HEK293 (cell line): ENCODE data around the gene SREBF2.
A peak's percentile ranks its signal among the peaks of the same experiment; 100 is the strongest.

Experiments
- CTCF ChIA-PET: fragments of 350-600 bp; formaldehyde crosslinking; extraction: SDS; loops from one replicate; lab custom pipeline; 2021; ENCODE audit warnings: antibody characterized with exemption; lab: Yijun Ruan, JAX
- POLR2A ChIA-PET: fragments of 300-600 bp; formaldehyde crosslinking; extraction: SDS; loops from one replicate; lab custom pipeline; 2020; ENCODE audit warnings: antibody characterized with exemption, inconsistent platforms; lab: Yijun Ruan, JAX
- H3K27ac ChIP-seq: fragments of 200-500 bp; sonication (Bioruptor generic); 2 replicates; pipeline ENCODE4 v1.5.1; 2014; ENCODE audit warnings: low read depth, low read length, control low read depth, inconsistent platforms; ENCODE audit errors: extremely low read depth
- H3K36me3 ChIP-seq, 2 experiments: fragments of 200-500 bp in 1 of 2; sonication (Bioruptor generic) in 1 of 2; 1 replicate in 1 of 2; 2 replicates in 1 of 2; pipeline ENCODE4 v1.5.1; 2014 to 2017; ENCODE audit warnings: inconsistent platforms in 2 of 2, low read length in 2 of 2; ENCODE audit not compliant: control insufficient read depth in 2 of 2, insufficient read depth in 1 of 2
- H3K4me1 ChIP-seq: fragments of 200-500 bp; sonication (Bioruptor generic); 2 replicates; pipeline ENCODE4 v1.5.1; 2014; ENCODE audit warnings: mild to moderate bottlenecking, low read length, inconsistent platforms; ENCODE audit not compliant: control insufficient read depth, insufficient read depth
- H3K4me3 ChIP-seq: 2 replicates; pipeline ENCODE4 v1.5.1; 2011; ENCODE audit warnings: low read depth, mild to moderate bottlenecking, control low read depth, low read length, moderate library complexity
- H3K9me3 ChIP-seq: fragments of 200-500 bp; sonication (Bioruptor generic); 2 replicates; pipeline ENCODE4 v1.5.1; 2014; ENCODE audit warnings: low read depth, low read length, inconsistent platforms; ENCODE audit not compliant: control insufficient read depth, insufficient read depth
- BCL11A ChIP-seq: fragments of 450-650 bp; formaldehyde crosslinking; IDR thresholded peaks from 2 replicates; pipeline ENCODE4 v1.5.1; 2016; ENCODE audit warnings: low read depth, missing biosample characterization, missing genetic modification characterization
- BCL11B ChIP-seq: fragments of 450-650 bp; formaldehyde crosslinking; IDR thresholded peaks from 2 replicates; pipeline ENCODE4 v1.5.1; 2016; ENCODE audit warnings: low read depth, missing biosample characterization, missing genetic modification characterization
- GLIS1 ChIP-seq: fragments of 450-650 bp; formaldehyde crosslinking; IDR thresholded peaks from 2 replicates; pipeline ENCODE4 v1.5.1; 2016; ENCODE audit warnings: missing biosample characterization, missing genetic modification characterization
- RBAK ChIP-seq: fragments of 450-650 bp; formaldehyde crosslinking; IDR thresholded peaks from 2 replicates; pipeline ENCODE4 v1.5.1; 2016; ENCODE audit warnings: missing biosample characterization, missing genetic modification characterization
- SALL2 ChIP-seq: fragments of 450-650 bp; formaldehyde crosslinking; IDR thresholded peaks from 2 replicates; pipeline ENCODE4 v1.5.0; 2017; ENCODE audit warnings: missing biosample characterization, mild to moderate bottlenecking, missing genetic modification characterization, borderline replicate concordance
- SCRT1 ChIP-seq: fragments of 450-650 bp; formaldehyde crosslinking; IDR thresholded peaks from 2 replicates; pipeline ENCODE4 v1.5.1; 2016; ENCODE audit warnings: missing biosample characterization, missing genetic modification characterization, borderline replicate concordance
- SCRT2 ChIP-seq: fragments of 450-650 bp; formaldehyde crosslinking; IDR thresholded peaks from 2 replicates; pipeline ENCODE4 v1.5.1; 2016; ENCODE audit warnings: missing biosample characterization, missing genetic modification characterization
- SP2 ChIP-seq: fragments of 450-650 bp; formaldehyde crosslinking; IDR thresholded peaks from 2 replicates; pipeline ENCODE4 v1.5.1; 2016; ENCODE audit warnings: missing biosample characterization, missing genetic modification characterization
- TCF7L2 ChIP-seq: IDR thresholded peaks from 2 replicates; pipeline ENCODE4 v1.6.1; 2011; ENCODE audit warnings: low read depth, mild to moderate bottlenecking, inconsistent platforms, low read length, moderate library complexity, borderline replicate concordance
- WT1 ChIP-seq: fragments of 450-650 bp; formaldehyde crosslinking; IDR thresholded peaks from 2 replicates; pipeline ENCODE4 v1.5.1; 2016; ENCODE audit warnings: missing biosample characterization, missing genetic modification characterization
- ZIC2 ChIP-seq: fragments of 450-650 bp; formaldehyde crosslinking; IDR thresholded peaks from 2 replicates; pipeline ENCODE4 v1.5.1; 2016; ENCODE audit warnings: missing biosample characterization, missing genetic modification characterization
- ZNF138 ChIP-seq: fragments of 450-650 bp; formaldehyde crosslinking; IDR thresholded peaks from 2 replicates; pipeline ENCODE4 v1.5.1; 2016; ENCODE audit warnings: missing biosample characterization, missing genetic modification characterization, borderline replicate concordance
- ZNF266 ChIP-seq: fragments of 450-650 bp; formaldehyde crosslinking; IDR thresholded peaks from 2 replicates; pipeline ENCODE4 v1.5.1; 2016; ENCODE audit warnings: missing biosample characterization, missing genetic modification characterization, low read depth
- ZNF341 ChIP-seq: fragments of 450-650 bp; formaldehyde crosslinking; IDR thresholded peaks from 2 replicates; pipeline ENCODE4; 2016; ENCODE audit warnings: low read depth, missing biosample characterization, missing genetic modification characterization
- ZNF37A ChIP-seq: fragments of 450-650 bp; IDR thresholded peaks from 2 replicates; pipeline ENCODE4 v1.5.1; 2018; ENCODE audit warnings: missing biosample characterization, missing genetic modification characterization
- ZNF501 ChIP-seq: fragments of 450-650 bp; formaldehyde crosslinking; IDR thresholded peaks from 2 replicates; pipeline ENCODE4 v1.5.1; 2016; ENCODE audit warnings: missing biosample characterization, missing genetic modification characterization
- ZNF510 ChIP-seq: fragments of 450-650 bp; formaldehyde crosslinking; IDR thresholded peaks from 2 replicates; pipeline ENCODE4 v1.5.1; 2018; ENCODE audit warnings: mild to moderate bottlenecking, missing genetic modification characterization, missing biosample characterization; ENCODE audit not compliant: insufficient replicate concordance
- ZNF521 ChIP-seq: fragments of 450-650 bp; formaldehyde crosslinking; IDR thresholded peaks from 2 replicates; pipeline ENCODE4 v1.5.1; 2017; ENCODE audit warnings: missing biosample characterization, mild to moderate bottlenecking, missing genetic modification characterization
- ZNF544 ChIP-seq: fragments of 450-650 bp; formaldehyde crosslinking; IDR thresholded peaks from 2 replicates; pipeline ENCODE4 v1.5.0; 2017; ENCODE audit warnings: missing biosample characterization, missing genetic modification characterization
- ZNF623 ChIP-seq: fragments of 450-650 bp; formaldehyde crosslinking; IDR thresholded peaks from 2 replicates; pipeline ENCODE4 v1.5.1; 2016; ENCODE audit warnings: missing biosample characterization, missing genetic modification characterization
- TF ChIP-seq, protein P1 (sequence below): fragments of 450-650 bp; formaldehyde crosslinking; IDR thresholded peaks from 2 replicates; pipeline ENCODE4 v1.5.1; 2016; ENCODE audit warnings: missing biosample characterization, missing genetic modification characterization, borderline replicate concordance
- TF ChIP-seq, protein P2 (sequence below): fragments of 450-650 bp; formaldehyde crosslinking; optimal IDR thresholded peaks from 2 replicates; pipeline ENCODE3; 2016; ENCODE audit warnings: missing biosample characterization, mild to moderate bottlenecking, missing genetic modification characterization
- TF ChIP-seq, protein P3 (sequence below): fragments of 450-650 bp; formaldehyde crosslinking; IDR thresholded peaks from 2 replicates; pipeline ENCODE4 v1.5.1; 2016; ENCODE audit warnings: missing biosample characterization, missing genetic modification characterization
- TF ChIP-seq, protein P4 (sequence below): fragments of 450-650 bp; IDR thresholded peaks from 2 replicates; pipeline ENCODE4 v1.5.1; 2018; ENCODE audit warnings: missing biosample characterization, missing genetic modification characterization

The SREBF2 gene

DNA sequence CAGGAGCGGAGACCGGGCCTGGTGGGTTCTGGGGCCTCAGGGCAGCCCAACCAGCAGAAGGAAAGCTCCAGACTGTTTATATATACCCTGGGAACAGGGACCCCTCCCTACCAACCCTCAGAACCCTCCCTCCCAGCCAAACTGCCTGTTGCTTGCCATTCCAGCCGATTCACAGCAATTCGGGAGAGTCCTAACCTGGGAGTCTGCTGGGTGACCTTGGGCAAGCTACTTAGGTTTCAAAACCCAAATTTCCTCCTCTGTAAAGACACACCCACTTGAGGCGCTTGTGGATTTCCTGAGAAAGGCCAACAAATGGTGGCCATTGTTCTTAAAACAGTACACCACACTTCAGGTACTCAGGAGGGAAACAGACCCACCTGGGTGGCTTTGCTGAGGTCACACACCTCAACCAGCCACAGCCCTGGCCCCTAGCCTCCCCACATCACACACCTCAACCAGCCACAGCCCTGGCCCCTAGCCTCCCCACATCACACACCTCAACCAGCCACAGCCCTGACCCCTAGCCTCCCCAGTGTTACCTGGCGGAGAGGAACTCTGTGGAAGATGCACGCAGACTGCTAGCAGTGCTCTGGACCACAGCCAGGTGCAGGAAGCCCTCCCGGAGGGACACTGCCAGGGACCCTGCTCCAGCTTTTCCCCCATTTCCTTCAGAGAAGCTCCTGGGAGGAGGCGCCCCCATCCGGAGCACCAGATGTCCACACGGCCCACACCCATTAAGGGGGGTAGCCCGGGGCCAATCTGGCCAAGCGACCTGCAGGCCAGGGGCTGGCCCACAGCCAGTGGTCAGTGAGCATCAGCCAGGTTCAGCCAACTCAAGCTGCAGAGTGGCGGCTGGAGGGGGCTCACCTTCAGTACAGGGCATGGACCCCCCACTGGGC, 75.8 kb downstream of the SREBF2 start:
- POLR2A ChIA-PET: interaction anchor here (0.5 to 3.3 kb wide), 5 partner anchors 9 to 76 kb away, joined by 3 to 10 read pairs (median 4); partner anchors contain the start of genes CENPM and SREBF2
- H3K27ac ChIP-seq: peak overlapping the region; percentile 37; the same call in 1 of the 2 replicates
- TF ChIP-seq, protein P1, sequence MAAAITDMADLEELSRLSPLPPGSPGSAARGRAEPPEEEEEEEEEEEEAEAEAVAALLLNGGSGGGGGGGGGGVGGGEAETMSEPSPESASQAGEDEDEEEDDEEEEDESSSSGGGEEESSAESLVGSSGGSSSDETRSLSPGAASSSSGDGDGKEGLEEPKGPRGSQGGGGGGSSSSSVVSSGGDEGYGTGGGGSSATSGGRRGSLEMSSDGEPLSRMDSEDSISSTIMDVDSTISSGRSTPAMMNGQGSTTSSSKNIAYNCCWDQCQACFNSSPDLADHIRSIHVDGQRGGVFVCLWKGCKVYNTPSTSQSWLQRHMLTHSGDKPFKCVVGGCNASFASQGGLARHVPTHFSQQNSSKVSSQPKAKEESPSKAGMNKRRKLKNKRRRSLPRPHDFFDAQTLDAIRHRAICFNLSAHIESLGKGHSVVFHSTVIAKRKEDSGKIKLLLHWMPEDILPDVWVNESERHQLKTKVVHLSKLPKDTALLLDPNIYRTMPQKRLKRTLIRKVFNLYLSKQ (tag by site-specific recombination): no peak
- no peak for TF ChIP-seq ZNF266 (tag by site-specific recombination)
- no peak for TF ChIP-seq ZNF510 (tag by site-specific recombination)
- peak; percentile 84 for TF ChIP-seq SCRT2 (tag by site-specific recombination)
- no peak for TF ChIP-seq ZNF501 (tag by site-specific recombination)
- TF ChIP-seq, protein P2, sequence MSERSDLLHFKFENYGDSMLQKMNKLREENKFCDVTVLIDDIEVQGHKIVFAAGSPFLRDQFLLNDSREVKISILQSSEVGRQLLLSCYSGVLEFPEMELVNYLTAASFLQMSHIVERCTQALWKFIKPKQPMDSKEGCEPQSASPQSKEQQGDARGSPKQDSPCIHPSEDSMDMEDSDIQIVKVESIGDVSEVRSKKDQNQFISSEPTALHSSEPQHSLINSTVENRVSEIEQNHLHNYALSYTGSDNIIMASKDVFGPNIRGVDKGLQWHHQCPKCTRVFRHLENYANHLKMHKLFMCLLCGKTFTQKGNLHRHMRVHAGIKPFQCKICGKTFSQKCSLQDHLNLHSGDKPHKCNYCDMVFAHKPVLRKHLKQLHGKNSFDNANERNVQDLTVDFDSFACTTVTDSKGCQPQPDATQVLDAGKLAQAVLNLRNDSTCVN: no peak
- TF ChIP-seq WT1: no peak
- TF ChIP-seq BCL11A (tag by site-specific recombination): peak; percentile 14; the same call in 1 of the 2 replicates
- no peak for TF ChIP-seq SALL2
- TF ChIP-seq ZNF544 (tag by site-specific recombination): no peak
- no peak for TF ChIP-seq SP2 (tag by site-specific recombination)
- 0 out of 2 replicates have a peak, but pooled peaks have one; percentile 15 for TF ChIP-seq ZIC2 (tag by site-specific recombination)
- no peak for TF ChIP-seq ZNF623
- TF ChIP-seq GLIS1 (tag by site-specific recombination): no peak
- no peak for TF ChIP-seq RBAK
- TF ChIP-seq, protein P3, sequence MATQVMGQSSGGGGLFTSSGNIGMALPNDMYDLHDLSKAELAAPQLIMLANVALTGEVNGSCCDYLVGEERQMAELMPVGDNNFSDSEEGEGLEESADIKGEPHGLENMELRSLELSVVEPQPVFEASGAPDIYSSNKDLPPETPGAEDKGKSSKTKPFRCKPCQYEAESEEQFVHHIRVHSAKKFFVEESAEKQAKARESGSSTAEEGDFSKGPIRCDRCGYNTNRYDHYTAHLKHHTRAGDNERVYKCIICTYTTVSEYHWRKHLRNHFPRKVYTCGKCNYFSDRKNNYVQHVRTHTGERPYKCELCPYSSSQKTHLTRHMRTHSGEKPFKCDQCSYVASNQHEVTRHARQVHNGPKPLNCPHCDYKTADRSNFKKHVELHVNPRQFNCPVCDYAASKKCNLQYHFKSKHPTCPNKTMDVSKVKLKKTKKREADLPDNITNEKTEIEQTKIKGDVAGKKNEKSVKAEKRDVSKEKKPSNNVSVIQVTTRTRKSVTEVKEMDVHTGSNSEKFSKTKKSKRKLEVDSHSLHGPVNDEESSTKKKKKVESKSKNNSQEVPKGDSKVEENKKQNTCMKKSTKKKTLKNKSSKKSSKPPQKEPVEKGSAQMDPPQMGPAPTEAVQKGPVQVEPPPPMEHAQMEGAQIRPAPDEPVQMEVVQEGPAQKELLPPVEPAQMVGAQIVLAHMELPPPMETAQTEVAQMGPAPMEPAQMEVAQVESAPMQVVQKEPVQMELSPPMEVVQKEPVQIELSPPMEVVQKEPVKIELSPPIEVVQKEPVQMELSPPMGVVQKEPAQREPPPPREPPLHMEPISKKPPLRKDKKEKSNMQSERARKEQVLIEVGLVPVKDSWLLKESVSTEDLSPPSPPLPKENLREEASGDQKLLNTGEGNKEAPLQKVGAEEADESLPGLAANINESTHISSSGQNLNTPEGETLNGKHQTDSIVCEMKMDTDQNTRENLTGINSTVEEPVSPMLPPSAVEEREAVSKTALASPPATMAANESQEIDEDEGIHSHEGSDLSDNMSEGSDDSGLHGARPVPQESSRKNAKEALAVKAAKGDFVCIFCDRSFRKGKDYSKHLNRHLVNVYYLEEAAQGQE (tag by site-specific recombination): no peak
- TF ChIP-seq BCL11B: 0 out of 2 replicates have a peak, but pooled peaks have one; percentile 77
- 0 out of 2 replicates have a peak, but pooled peaks have one; percentile 5 for TF ChIP-seq ZNF341 (tag by site-specific recombination)
- no peak for TF ChIP-seq ZNF521 (tag by site-specific recombination)
- TF ChIP-seq ZNF138 (tag by site-specific recombination): no peak
- TF ChIP-seq, protein P4, sequence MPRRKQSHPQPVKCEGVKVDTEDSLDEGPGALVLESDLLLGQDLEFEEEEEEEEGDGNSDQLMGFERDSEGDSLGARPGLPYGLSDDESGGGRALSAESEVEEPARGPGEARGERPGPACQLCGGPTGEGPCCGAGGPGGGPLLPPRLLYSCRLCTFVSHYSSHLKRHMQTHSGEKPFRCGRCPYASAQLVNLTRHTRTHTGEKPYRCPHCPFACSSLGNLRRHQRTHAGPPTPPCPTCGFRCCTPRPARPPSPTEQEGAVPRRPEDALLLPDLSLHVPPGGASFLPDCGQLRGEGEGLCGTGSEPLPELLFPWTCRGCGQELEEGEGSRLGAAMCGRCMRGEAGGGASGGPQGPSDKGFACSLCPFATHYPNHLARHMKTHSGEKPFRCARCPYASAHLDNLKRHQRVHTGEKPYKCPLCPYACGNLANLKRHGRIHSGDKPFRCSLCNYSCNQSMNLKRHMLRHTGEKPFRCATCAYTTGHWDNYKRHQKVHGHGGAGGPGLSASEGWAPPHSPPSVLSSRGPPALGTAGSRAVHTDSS (tag by site-specific recombination): no peak
- TF ChIP-seq ZNF37A (tag by site-specific recombination): no peak
- TF ChIP-seq SCRT1 (tag by site-specific recombination): 0 out of 2 replicates have a peak, but pooled peaks have one; percentile 37
- no peak for TF ChIP-seq TCF7L2

More for the DNA sequence above, 75.8 kb downstream of the SREBF2 start:
- Histone ChIP-seq H3K4me1 (no peaks in the 10 kb centered on the region), H3K4me3 (no peak overlapping the region), H3K36me3 (peaks cover 3 to 41% of the 10 kb centered on the region in 2 experiments; a peak in 2 of 3 replicates), H3K9me3 (no peaks in the 10 kb centered on the region)
- CTCF ChIA-PET: interaction anchor here (1.9 kb wide), 1 partner anchor 162 kb away, joined by 5 read pairs; no protein-coding TSS in a partner anchor
